Measurements from ENCODE around the gene PODXL2.

- TF ChIP-seq POLR2A (IDR thresholded peaks at IDR 0.05) = no peak
- TF ChIP-seq CTCF (IDR thresholded peaks at IDR 0.05) = no peak
These were observed 13.2 kb upstream of the PODXL2 start for GRCh38 chr3:127615631-127616305.
